B cell (primary cell): Measurements from ENCODE around the gene ANGPTL2.

Source experiments
- EZH2 ChIP-seq: IDR thresholded peaks from 2 replicates; pipeline ENCODE4 v1.6.1; 2012; ENCODE audit warnings: borderline replicate concordance, low read depth, mild to moderate bottlenecking, moderate library complexity, low read length; ENCODE audit not compliant: insufficient read depth, poor library complexity, severe bottlenecking
- TF ChIP-seq, protein P1 (sequence below): fragments of 200-600 bp; IDR thresholded peaks from one replicate; pipeline ENCODE4 v1.8.0; 2022; ENCODE audit warnings: antibody characterized with exemption, mild to moderate bottlenecking

DNA sequence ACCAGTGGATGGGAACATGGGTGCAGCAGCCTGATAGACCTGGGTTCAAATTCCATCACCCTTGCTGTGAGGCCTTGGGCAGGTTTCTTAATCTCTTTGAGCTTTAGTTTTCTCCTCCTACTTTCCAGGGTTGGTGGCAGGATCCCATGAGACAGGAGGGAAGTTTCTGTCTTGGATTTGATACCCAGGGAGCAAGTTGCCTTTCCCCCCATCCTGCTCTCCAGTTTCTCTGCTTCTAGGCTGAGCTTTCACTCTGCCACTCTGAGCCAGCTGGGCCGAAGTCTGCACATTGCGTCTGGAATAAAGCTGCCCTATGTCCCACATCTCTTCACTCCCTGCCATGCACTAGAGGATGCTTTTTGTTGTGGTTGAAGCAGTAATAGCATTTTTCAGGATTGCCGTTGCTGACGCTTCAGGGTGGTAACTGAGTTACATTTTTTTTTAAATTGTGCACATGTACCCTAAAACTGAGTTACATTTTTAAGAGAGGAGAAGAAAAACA lies 40.5 kb upstream of the ANGPTL2 start:
- TF ChIP-seq, protein P1, sequence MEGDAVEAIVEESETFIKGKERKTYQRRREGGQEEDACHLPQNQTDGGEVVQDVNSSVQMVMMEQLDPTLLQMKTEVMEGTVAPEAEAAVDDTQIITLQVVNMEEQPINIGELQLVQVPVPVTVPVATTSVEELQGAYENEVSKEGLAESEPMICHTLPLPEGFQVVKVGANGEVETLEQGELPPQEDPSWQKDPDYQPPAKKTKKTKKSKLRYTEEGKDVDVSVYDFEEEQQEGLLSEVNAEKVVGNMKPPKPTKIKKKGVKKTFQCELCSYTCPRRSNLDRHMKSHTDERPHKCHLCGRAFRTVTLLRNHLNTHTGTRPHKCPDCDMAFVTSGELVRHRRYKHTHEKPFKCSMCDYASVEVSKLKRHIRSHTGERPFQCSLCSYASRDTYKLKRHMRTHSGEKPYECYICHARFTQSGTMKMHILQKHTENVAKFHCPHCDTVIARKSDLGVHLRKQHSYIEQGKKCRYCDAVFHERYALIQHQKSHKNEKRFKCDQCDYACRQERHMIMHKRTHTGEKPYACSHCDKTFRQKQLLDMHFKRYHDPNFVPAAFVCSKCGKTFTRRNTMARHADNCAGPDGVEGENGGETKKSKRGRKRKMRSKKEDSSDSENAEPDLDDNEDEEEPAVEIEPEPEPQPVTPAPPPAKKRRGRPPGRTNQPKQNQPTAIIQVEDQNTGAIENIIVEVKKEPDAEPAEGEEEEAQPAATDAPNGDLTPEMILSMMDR = no peak
- no peak for TF ChIP-seq EZH2
